Activated gamma-delta T cell treated with Interleukin-2 at 50 U/mL for 16 hours (primary cell): Measurements from ENCODE around the gene TMEM150C.

Experiments
- DNase-seq: peaks from one replicate; pipeline ENCODE4 v3.0.0-alpha.2; 2020

Gene TMEM150C

GRCh38 chr4:82561786-82562563 lies at the start of gene TMEM150C:
TSS of gene TMEM150C (minus strand) at chr4:82561988. CDS start at chr4:82504657, 57,331 bp downstream.
- no peak for DNase-seq

- no peak for DNase-seq
Observed at GRCh38 chr4:82611527-82611926, 49.7 kb upstream of the TMEM150C start.

GRCh38 chr4:82610041-82610440 lies 48.3 kb upstream of the TMEM150C start:
- no peak for DNase-seq

- DNase-seq: no peak
Observed at GRCh38 chr4:82606622-82607021, 44.8 kb upstream of the TMEM150C start.

- no peak for DNase-seq
Observed at GRCh38 chr4:82604522-82604921, 42.7 kb upstream of the TMEM150C start.

- no peak for DNase-seq
Observed at GRCh38 chr4:82601242-82602015, 39.6 kb upstream of the TMEM150C start.

- no peak for DNase-seq
Observed at GRCh38 chr4:82599336-82599735, 37.5 kb upstream of the TMEM150C start.

GRCh38 chr4:82594456-82594855 lies 32.7 kb upstream of the TMEM150C start:
- DNase-seq: no peak

GRCh38 chr4:82593411-82593810 lies 31.6 kb upstream of the TMEM150C start:
- no peak for DNase-seq

GRCh38 chr4:82592639-82593038 lies 30.9 kb upstream of the TMEM150C start:
- no peak for DNase-seq

- no peak for DNase-seq
Observed at GRCh38 chr4:82591592-82591991, 29.8 kb upstream of the TMEM150C start.

GRCh38 chr4:82589756-82590155 lies 28.0 kb upstream of the TMEM150C start:
- DNase-seq: no peak

- no peak for DNase-seq
Observed at GRCh38 chr4:82588771-82589270, 27.0 kb upstream of the TMEM150C start.

GRCh38 chr4:82587826-82588540 lies 26.2 kb upstream of the TMEM150C start:
- no peak for DNase-seq

- no peak for DNase-seq
Observed at GRCh38 chr4:82585690-82586435, 24.1 kb upstream of the TMEM150C start.

GRCh38 chr4:82584931-82585330 lies 23.1 kb upstream of the TMEM150C start:
- no peak for DNase-seq

GRCh38 chr4:82583897-82584587 lies 22.3 kb upstream of the TMEM150C start:
- no peak for DNase-seq

GRCh38 chr4:82579932-82580331 lies 18.1 kb upstream of the TMEM150C start:
- DNase-seq: no peak

- DNase-seq: no peak
Observed at GRCh38 chr4:82578935-82579334, 17.1 kb upstream of the TMEM150C start.

- DNase-seq: no peak
Observed at GRCh38 chr4:82577451-82577850, 15.7 kb upstream of the TMEM150C start.

- no peak for DNase-seq
Observed at GRCh38 chr4:82569727-82570126, 7.9 kb upstream of the TMEM150C start.

- DNase-seq: no peak
Observed at GRCh38 chr4:82569076-82569475, 7.3 kb upstream of the TMEM150C start.
